ENCODE data around the gene STYXL1. TPM values are rescaled to one million over a fixed set of nuclear protein-coding genes. Genes with fewer than 3 reads are reported as not detected.

The STYXL1 gene
- total RNA-seq, 1 donor from 2014 or later, result 37.6 TPM

GRCh38 chr7:75991531-75992082 is 56.2 kb downstream of the STYXL1 start:
- no peak for ATAC-seq

DNA sequence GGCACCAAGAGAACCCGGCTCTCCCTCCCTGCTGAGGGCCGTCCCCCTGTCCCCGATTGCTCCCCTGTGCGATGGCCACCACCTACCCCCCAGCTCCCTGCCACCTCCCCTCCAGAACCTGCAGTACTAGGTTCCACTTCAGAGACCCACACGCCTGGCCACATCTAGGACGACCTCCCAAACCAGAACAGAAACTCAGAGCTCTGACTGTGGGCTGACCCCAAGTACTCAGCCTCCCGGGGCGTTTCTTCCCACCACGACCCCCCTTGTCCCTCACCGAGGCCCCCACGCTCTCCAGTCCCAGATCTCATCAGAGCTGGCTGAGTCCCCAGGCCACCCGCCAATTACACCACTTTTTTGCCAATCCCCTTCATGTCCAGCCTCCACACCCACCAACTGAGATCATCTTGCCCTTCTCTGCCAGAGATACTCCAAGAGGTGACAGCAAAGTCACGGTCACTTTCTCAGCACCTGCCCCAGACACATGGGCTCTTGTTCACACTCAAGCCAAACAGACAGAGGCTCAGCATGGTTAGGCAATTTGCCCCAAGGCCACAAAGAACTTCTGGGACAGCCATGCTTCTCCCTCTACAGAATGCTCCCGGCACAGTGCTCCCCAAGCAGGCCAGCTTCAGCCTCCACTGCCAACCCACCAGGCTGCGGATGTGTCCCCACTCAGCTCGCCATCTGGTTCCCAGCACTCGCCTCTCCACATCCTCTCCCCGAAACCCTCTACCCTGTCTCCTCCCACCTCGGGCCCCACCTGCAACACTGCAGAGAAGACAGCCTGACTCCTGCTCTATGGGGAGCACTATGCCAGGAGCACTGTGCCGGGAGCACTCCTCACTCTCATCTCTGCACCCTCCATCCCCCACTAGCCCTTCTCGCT is 58.1 kb downstream of the STYXL1 start:
- ATAC-seq, result no peak

- no peak for ATAC-seq
These were observed 59.0 kb downstream of the STYXL1 start for GRCh38 chr7:75988568-75989499.

DNA sequence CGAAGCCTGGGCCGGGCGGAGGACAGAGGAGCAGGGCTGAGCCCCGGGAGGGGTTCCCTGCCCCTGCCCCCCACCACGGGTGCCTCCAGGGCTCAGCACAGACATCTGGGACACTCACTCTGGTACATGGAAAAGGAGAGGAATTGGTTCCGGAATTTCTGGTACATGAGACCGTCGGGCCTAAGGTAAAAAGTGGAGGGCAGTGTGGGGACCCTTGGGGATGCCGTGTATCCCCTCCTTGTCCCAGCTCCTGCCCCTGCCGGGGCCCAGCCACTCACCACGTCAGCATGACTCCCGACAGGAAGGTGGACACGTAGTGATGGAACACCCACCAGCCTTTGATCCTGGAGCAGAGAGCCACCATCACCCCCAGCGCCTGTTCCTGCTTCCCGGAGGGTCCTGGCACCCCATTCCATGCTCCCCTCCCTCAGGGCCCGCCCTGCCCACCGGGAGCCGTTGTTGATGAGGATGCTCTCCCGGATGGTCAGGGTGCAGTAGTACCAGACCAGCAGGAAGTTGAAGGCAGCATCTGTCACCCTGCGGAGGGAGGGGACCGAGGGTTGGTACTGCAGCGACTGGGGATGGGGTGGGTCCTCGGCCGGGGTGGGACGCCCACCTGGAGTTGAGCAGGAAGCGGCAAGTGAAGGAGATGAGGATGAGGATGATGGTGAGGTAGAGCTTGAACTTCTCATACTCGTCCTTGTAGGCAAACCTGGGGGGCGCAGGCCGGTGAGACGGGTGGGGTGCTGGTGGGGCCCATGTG is 59.8 kb downstream of the STYXL1 start:
- no peak for ATAC-seq

- ATAC-seq, result no peak
These were observed 60.6 kb downstream of the STYXL1 start for GRCh38 chr7:75987026-75987804.

DNA sequence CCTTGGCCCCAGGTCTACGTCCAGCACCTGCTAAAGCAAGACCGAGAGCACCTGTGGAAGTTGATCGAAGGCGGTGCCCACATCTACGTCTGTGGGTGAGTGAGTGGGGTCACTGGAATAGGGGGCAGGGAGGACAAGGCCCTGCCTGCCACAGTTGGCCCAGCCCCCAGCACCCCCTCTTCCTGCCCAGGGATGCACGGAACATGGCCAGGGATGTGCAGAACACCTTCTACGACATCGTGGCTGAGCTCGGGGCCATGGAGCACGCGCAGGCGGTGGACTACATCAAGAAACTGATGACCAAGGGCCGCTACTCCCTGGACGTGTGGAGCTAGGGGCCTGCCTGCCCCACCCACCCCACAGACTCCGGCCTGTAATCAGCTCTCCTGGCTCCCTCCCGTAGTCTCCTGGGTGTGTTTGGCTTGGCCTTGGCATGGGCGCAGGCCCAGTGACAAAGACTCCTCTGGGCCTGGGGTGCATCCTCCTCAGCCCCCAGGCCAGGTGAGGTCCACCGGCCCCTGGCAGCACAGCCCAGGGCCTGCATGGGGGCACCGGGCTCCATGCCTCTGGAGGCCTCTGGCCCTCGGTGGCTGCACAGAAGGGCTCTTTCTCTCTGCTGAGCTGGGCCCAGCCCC is 61.5 kb downstream of the STYXL1 start:
- no peak for ATAC-seq

- ATAC-seq, result no peak
These were observed 62.2 kb downstream of the STYXL1 start for GRCh38 chr7:75985518-75986146.

DNA sequence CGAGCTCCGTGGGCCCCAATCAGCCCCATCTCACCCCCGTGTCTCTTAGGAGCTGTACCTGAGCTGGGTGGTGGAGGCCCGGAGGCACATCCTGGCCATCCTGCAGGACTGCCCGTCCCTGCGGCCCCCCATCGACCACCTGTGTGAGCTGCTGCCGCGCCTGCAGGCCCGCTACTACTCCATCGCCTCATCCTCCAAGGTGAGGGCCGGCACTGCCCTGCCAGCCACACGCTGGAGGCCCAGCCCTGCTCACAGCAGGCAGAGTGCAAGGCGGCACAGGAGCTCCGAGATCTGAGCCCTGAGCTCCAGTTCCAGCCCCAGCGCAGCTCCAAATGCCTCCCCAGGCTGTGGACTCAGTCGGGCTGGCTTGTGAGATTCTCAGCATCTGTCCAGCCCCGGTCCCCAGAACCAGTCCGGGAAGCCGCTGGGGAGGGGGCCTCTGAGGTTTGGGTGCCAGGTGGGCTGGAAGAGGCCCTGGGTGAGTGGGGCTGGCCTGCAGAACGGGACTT is 62.7 kb downstream of the STYXL1 start:
- ATAC-seq, result no peak

DNA sequence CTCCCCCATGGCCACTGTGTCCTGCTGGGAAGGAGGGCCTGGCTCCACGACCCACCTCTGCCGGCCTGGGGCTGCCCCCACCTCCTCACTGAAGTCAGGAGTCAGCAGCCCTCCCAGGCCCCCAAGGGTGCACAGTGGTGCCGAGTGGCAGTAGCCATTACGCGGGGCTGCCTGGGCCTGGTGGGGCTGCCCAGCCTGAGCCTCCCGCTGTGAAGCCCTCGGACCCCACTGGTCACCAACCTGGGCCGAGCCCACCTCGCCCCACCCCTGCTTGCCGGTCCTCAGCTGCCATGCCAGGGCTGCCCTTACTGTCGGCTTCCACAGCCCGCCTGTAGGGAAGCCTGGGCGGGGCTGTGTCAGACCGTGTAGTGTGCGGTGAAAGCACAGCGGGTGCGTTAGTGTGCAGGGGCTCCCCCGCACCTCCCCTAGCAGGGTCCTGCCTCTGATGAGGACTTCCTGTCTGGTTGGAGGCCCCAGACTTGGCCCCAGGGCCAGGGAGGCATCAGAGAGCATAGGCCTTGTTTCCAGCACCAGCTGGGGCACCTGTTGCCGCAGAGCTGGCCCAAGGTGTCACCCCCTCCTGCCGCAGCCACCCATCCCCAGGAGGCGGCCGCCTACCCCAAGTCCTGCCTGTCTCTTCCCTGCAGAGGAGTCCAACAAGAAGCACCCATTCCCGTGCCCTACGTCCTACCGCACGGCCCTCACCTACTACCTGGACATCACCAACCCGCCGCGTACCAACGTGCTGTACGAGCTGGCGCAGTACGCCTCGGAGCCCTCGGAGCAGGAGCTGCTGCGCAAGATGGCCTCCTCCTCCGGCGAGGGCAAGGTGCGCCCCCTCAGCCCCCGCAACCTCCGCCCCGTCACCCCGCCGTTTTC is 63.4 kb downstream of the STYXL1 start:
- no peak for ATAC-seq

DNA sequence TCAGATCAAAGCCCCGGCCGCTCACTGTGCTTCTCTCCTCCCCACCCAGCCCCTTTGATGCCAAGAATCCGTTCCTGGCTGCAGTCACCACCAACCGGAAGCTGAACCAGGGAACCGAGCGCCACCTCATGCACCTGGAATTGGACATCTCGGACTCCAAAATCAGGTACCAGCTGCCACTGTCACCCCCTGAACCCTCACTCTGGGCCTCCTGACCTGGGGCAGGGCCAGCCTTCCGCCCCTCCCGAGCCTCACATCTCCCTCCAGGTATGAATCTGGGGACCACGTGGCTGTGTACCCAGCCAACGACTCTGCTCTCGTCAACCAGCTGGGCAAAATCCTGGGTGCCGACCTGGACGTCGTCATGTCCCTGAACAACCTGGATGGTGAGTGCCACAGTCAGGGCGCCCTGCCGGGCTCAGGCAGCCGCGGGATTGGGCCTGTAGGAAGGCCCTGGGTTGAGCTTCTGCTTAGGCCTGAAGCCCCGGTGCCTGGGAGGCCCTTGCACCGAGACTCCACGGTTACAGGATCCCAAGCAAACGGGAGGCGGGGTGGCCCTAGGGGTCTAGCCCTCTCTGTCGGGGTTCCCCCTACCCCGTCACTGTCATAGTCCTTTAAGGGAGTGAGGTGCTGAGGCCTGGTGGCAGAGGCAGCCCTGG is 64.2 kb downstream of the STYXL1 start:
- ATAC-seq, result no peak

DNA sequence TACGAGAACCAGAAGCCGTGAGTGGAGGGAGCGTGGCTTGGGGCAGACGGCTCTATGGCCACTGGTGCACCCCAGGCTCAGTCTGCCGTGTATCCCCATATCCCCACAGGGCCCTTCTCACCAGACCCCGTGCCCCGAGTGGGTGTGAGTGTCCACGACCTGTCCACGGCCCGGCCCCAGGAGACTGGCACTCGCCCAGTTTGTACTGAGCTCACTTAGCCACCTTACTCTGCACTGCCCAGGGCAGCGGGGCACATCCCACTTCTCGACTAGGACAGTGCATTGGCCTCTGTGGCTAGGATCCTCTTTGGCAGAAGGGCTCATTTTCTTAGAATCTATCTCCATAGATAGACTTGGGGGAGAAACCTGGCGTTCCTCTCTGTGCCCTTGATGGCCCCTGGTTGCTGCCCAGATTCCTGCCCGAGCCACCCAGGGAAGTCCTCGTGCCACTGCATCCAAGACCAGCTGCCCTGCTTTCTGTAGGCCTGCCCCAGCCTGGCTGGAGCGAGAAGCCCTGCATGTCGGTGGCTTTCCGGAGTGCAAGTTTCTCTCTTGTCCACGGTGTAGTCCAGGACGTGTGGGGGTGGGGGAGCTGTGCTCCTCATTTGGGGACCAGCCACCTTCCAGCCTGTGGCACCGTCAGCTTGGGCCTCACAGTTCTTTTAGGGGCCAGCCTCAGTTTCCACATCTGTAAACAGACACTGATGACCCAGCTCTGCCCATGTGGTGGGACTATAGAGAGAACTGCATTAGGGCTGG is 65.3 kb downstream of the STYXL1 start:
- no peak for ATAC-seq

GRCh38 chr7:75981453-75982305 is 66.1 kb downstream of the STYXL1 start:
- ATAC-seq, result no peak

DNA sequence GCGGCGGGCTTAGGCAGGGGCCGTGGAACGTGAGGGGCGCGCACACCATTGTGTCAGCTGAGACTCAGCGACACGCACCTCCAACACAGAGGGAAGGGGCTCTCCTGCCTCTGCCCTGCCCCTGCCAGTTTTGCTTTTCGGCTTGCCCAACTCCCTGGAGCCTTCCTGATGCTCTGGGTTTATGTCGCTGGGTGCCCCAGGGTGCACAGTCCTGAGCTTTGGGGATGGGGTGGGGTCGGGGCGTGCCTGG is 66.7 kb downstream of the STYXL1 start:
- no peak for ATAC-seq

DNA sequence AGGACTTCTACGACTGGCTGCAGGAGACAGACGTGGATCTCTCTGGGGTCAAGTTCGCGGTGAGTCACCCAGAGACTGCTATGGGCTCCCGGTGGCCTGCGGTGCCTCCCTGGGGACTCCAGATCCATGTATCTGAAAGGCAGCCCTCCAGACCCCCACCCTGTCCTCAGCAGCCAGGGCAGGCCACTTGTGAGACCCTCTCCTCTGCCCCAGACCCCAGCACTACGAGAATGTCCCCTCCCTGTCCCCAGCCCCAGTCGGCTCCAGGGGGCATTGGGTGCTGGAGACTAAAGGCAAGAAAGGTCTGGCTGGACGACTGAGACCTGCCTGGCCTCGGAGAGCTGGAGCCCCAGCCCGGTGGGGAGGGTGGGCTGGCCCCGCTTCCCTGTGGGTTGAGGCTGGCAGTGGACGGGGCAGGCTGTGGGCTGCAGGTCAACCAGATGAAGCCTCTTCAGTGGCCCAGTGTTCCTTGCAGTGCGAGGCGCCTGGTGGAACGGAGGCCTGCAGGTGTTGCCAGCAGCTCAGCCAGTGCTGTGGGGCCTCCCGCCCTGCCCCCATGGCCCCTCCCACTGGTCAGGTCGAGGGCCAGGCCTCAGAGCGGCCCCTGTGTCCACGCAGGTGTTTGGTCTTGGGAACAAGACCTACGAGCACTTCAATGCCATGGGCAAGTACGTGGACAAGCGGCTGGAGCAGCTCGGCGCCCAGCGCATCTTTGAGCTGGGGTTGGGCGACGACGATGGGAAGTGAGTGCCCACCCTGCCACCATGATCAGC is 67.2 kb downstream of the STYXL1 start:
- peak; percentile 1 for ATAC-seq

DNA sequence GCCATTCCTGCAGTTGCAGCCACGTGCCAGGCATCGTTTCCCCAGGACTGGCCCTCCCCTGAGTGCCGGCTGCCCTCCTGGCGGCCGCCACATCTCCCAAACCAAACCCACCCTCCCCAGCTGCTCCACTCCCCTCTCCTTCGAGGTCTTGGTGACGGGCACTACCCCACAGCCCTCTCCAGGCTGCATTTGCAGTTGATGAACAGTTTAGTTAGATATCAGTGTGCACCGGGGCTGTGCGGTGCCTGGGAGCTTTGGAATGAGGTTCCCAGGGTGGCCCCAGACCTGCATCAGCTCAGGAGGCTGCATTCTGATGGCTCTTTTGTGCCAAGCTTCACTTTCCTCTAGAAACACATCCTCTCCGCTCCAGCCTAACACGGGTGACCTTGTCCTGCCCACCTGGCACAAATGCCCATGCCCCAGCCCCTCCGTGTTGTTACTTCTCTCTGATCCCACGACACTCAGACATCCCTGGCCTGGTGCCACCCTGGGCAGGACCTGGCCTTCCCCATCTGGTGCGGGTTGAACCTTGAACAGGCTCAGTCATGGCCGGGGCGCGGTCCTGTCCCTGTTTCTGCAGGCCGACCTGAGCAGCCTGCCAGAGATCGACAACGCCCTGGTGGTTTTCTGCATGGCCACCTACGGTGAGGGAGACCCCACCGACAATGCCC is 67.9 kb downstream of the STYXL1 start:
- ATAC-seq, result peak; percentile 82

- ATAC-seq, result no peak
These were observed 70.1 kb downstream of the STYXL1 start for GRCh38 chr7:75977743-75978142.

All from esophagus mucosa (tissue), 1 donor.